ENCODE data around the gene SERP1.

Gene SERP1

DNA sequence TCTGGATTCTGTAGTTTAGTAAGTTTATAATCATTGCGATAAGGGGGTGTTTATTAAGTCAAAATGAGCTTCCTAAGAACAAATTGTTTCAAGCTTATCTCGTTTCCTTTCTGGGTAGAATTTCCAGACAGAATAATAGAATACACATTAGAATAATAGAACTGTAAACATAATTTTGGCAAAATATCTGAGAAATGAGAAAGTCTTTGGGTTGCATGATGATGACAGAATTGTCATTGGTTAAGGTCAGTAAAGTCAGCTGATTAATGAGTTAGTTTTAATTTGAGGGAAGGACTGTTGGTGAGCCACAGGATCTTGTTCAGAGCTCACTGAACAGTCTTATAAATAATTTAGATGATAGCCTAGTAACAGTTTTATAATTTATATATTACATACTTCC lies 10.5 kb upstream of the SERP1 start:
- Histone ChIP-seq H3K36me3 (ENCODE audit: control insufficient read depth, low read depth, low read length) (peaks cover 32% of the 10 kb centered on the region), H3K4me1 (ENCODE audit: control insufficient read depth, low read depth, low read length) (no peaks in the 10 kb centered on the region)

DNA sequence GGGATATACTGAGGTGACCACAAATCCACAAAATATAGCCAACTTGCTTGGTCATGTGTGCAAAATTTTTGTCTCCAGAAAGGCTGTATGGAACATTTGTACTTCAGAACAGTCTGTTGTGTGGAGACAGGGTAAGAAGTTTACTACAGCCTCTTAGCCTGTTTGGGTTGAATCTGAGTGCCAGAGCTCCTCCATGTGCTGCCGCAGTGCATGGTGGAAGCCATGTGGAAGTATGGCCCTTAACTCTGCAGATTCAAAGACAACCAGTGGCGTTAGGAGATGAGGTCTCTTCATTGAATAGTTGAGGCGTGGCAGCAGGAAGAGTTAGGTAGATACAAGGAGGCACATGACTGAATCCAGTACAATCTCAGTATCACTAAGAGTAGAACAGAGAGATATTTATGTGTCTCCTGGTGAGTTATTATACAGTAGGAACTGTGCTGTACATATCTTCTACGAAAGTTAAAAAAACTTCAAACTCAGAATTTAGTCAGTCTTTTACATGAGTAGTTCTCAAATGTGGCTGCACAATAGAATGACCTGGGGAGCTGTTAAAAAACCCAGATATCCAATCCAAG lies 9.7 kb upstream of the SERP1 start:
- peaks cover 32% of the 10 kb centered on the region for H3K36me3 ChIP-seq (ENCODE audit: control insufficient read depth, low read depth, low read length)
- H3K9me3 ChIP-seq (ENCODE audit: control insufficient read depth, low read depth, low read length) = no peaks in the 10 kb centered on the region
- H3K4me1 ChIP-seq (ENCODE audit: control insufficient read depth, low read depth, low read length) = no peaks in the 10 kb centered on the region
- no peaks in the 10 kb centered on the region for H3K27me3 ChIP-seq (ENCODE audit: control insufficient read depth, insufficient read depth, low read length)
- no peak overlapping the region for H3K9ac ChIP-seq (ENCODE audit: low read length)
- H3K27ac ChIP-seq (ENCODE audit: low read length) = no peak overlapping the region
- no peak overlapping the region for H3K4me3 ChIP-seq (ENCODE audit: low read length)

More for the DNA sequence above, 10.5 kb upstream of the SERP1 start:
- H3K4me3 ChIP-seq (ENCODE audit: low read length) = no peak overlapping the region
- H3K9me3 ChIP-seq (ENCODE audit: control insufficient read depth, low read depth, low read length) = no peaks in the 10 kb centered on the region
- no peak overlapping the region for H3K9ac ChIP-seq (ENCODE audit: low read length)
- no peak overlapping the region for H3K27ac ChIP-seq (ENCODE audit: low read length)
- no peaks in the 10 kb centered on the region for H3K27me3 ChIP-seq (ENCODE audit: control insufficient read depth, insufficient read depth, low read length)

DNA sequence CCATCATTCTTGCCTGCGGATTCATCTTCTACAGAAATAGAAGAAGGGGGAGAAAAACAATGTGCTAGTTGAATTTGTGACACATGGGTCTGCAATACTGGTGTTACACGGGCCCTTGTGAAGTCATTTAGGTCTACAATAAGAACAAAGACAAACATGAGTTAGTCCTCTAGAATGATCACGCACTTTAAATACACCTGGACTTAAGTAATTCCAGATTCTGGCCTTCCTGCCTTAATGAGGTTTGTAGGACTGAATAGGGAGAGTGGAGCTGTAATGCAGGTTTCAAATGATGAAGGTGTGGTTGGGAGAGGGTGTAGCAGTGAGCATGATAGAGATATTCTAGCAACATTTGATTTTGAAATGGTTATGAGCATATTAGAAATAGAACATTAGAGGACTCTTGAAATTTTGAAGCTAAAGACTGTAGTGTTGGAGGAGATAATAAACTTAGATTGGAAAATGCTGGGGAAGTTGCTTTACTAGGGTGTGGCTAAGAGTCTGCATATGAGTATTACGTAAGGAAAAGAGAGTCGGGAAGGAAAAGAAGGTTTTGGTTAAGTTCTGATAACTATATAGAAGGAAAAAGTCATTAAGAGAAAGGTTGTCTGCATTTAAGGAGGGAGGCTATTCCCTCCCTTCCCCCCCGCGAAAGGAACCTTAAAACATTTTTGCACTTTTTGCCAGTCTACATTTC lies 897 bp upstream of the SERP1 start:
- Histone ChIP-seq H3K9ac (ENCODE audit: low read length) (peak overlapping the region; percentile 80), H3K27me3 (ENCODE audit: control insufficient read depth, insufficient read depth, low read length) (no peaks in the 10 kb centered on the region), H3K36me3 (ENCODE audit: control insufficient read depth, low read depth, low read length) (peaks cover 22% of the 10 kb centered on the region), H3K4me3 (ENCODE audit: low read length) (peak overlapping the region; percentile 92), H3K4me1 (ENCODE audit: control insufficient read depth, low read depth, low read length) (peaks cover 7% of the 10 kb centered on the region), H3K9me3 (ENCODE audit: control insufficient read depth, low read depth, low read length) (no peaks in the 10 kb centered on the region), H3K27ac (ENCODE audit: low read length) (peak overlapping the region; percentile 60)

DNA sequence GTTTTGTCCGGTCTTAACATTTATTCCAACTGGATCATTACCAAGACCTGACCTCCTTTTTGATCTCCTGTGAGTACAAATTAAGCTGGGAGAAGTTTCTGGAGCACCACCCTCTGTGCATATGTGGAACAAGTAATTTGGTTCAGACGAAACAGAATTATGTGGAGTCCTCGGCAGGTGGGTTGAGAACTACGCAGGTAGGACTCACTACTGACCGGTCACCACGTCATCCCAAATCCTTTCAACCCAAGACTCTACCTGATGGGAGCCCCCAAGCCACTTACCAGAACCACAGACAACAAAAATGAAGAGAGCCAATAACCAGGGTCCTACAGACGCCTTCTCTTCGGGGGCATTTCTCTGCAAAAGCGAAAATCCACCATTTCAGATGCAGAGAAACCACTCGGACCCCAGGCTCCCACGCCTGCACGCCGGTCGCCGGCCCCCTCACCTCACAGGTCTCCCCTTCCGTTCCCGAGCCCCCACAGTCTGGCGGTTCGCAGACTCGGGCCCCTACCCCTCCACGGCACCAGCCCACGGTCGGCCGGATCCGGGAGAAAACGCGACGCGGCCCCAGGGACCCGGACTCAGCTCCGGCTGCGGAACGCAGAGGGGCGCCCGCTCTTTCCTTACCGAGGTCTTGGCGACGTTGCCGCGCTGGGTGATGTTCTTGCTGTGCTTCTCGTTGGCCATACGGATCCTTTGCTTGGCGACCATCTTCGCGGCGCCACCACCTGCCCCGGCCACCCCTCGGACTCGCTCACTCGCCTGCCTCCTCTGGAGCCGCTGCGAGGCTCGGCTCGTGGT lies 674 bp downstream of the SERP1 start:
- Histone ChIP-seq H3K4me1 (ENCODE audit: control insufficient read depth, low read depth, low read length) (peaks cover 7% of the 10 kb centered on the region), H3K9ac (ENCODE audit: low read length) (peak overlapping the region; percentile 80), H3K4me3 (ENCODE audit: low read length) (peak overlapping the region; percentile 92), H3K9me3 (ENCODE audit: control insufficient read depth, low read depth, low read length) (no peaks in the 10 kb centered on the region), H3K27me3 (ENCODE audit: control insufficient read depth, insufficient read depth, low read length) (no peaks in the 10 kb centered on the region), H3K36me3 (ENCODE audit: control insufficient read depth, low read depth, low read length) (peaks cover 25% of the 10 kb centered on the region), H3K27ac (ENCODE audit: low read length) (peak overlapping the region; percentile 70)

DNA sequence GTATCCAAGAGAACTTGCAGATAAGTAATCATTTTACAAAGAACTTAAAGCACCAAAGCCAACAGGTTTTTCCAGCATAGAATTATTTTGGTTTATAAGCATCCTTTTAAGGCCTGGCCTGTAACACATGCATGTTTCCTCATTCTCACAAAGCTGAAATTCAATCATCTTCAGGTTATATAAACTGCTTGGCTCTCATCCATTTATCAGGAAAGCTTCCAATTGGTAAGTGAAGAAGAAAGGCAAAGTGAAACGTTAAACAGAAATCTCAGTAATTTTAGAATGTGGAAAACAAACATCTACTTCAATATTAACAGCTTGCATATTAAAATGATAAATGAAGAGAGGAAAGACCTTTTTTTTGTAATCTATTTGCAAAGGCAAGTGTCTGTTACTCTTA lies 1.6 kb downstream of the SERP1 start:
- Histone ChIP-seq H3K27ac (ENCODE audit: low read length) (no peak overlapping the region), H3K9ac (ENCODE audit: low read length) (peak overlapping the region; percentile 80), H3K4me1 (ENCODE audit: control insufficient read depth, low read depth, low read length) (peaks cover 7% of the 10 kb centered on the region)

DNA sequence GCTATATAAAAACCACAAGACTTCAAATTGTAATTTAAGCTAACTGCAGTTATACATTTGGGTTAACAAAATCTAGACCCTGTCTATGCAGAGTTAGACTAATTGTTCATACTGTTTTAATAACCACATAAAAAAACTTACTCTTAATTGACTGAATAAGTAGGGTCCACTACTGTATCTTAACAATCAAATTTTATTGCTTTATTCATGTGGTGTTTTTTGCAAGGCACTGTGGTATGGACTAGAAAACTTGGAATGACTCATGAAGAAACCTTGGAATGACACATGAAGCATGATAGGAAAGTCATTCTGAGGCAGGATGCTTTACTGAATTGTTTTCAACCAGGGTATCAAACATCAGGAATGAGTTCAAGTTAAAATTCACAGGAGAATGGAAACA lies 2.3 kb downstream of the SERP1 start:
- H3K4me1 ChIP-seq (ENCODE audit: control insufficient read depth, low read depth, low read length) = peaks cover 7% of the 10 kb centered on the region
- H3K36me3 ChIP-seq (ENCODE audit: control insufficient read depth, low read depth, low read length) = peaks cover 25% of the 10 kb centered on the region
- H3K9me3 ChIP-seq (ENCODE audit: control insufficient read depth, low read depth, low read length) = no peaks in the 10 kb centered on the region
- H3K9ac ChIP-seq (ENCODE audit: low read length) = no peak overlapping the region
- no peaks in the 10 kb centered on the region for H3K27me3 ChIP-seq (ENCODE audit: control insufficient read depth, insufficient read depth, low read length)
- no peak overlapping the region for H3K27ac ChIP-seq (ENCODE audit: low read length)
- H3K4me3 ChIP-seq (ENCODE audit: low read length) = peak overlapping the region; percentile 92

More for the DNA sequence above, 1.6 kb downstream of the SERP1 start:
- peaks cover 25% of the 10 kb centered on the region for H3K36me3 ChIP-seq (ENCODE audit: control insufficient read depth, low read depth, low read length)
- H3K4me3 ChIP-seq (ENCODE audit: low read length) = peak overlapping the region; percentile 92
- no peaks in the 10 kb centered on the region for H3K9me3 ChIP-seq (ENCODE audit: control insufficient read depth, low read depth, low read length)
- no peaks in the 10 kb centered on the region for H3K27me3 ChIP-seq (ENCODE audit: control insufficient read depth, insufficient read depth, low read length)

DNA sequence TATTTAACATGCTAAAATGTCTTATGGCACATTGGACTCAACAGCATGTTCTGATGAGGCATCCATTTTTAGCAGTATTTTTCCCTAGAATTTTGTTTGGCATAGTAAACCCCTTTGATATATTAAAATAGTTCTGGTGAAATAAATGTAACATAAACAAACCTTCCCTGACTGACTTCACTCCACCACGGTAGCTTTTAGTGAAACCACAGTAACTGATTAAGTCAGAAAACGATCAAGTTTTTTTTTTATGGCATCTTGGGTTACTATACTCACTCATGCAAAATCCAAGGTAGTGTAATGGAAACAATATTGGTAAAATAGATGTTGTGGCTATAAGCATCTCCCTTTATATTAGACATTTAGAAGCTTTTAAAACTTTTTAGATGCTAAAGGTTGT lies 2.8 kb downstream of the SERP1 start:
- H3K9me3 ChIP-seq (ENCODE audit: control insufficient read depth, low read depth, low read length) = no peaks in the 10 kb centered on the region
- H3K36me3 ChIP-seq (ENCODE audit: control insufficient read depth, low read depth, low read length) = peaks cover 25% of the 10 kb centered on the region
- no peak overlapping the region for H3K9ac ChIP-seq (ENCODE audit: low read length)
- no peaks in the 10 kb centered on the region for H3K27me3 ChIP-seq (ENCODE audit: control insufficient read depth, insufficient read depth, low read length)
- H3K27ac ChIP-seq (ENCODE audit: low read length) = no peak overlapping the region
- no peak overlapping the region for H3K4me3 ChIP-seq (ENCODE audit: low read length)
- H3K4me1 ChIP-seq (ENCODE audit: control insufficient read depth, low read depth, low read length) = peaks cover 7% of the 10 kb centered on the region

DNA sequence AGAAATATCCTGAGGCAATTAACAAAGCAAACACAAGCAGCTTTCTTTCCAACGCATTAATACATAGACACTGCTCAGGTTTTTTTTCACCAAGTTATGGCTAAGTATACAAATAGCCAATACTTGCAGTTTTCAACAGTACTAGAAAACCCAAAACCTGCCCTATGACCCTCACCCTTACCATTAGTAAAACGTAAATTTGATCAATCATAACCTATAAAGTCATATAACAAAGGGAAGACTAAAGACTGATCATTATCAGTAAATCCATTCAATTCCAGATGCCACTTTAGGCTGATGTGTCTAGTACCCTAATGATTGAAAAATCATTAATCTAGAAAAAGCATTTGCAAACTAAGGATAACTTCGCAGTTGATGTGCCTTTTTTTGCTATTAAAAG lies 3.2 kb downstream of the SERP1 start:
- no peaks in the 10 kb centered on the region for H3K9me3 ChIP-seq (ENCODE audit: control insufficient read depth, low read depth, low read length)
- H3K4me1 ChIP-seq (ENCODE audit: control insufficient read depth, low read depth, low read length) = peaks cover 7% of the 10 kb centered on the region
- H3K36me3 ChIP-seq (ENCODE audit: control insufficient read depth, low read depth, low read length) = peaks cover 25% of the 10 kb centered on the region
- H3K4me3 ChIP-seq (ENCODE audit: low read length) = no peak overlapping the region
- no peak overlapping the region for H3K9ac ChIP-seq (ENCODE audit: low read length)
- H3K27me3 ChIP-seq (ENCODE audit: control insufficient read depth, insufficient read depth, low read length) = no peaks in the 10 kb centered on the region
- no peak overlapping the region for H3K27ac ChIP-seq (ENCODE audit: low read length)

DNA sequence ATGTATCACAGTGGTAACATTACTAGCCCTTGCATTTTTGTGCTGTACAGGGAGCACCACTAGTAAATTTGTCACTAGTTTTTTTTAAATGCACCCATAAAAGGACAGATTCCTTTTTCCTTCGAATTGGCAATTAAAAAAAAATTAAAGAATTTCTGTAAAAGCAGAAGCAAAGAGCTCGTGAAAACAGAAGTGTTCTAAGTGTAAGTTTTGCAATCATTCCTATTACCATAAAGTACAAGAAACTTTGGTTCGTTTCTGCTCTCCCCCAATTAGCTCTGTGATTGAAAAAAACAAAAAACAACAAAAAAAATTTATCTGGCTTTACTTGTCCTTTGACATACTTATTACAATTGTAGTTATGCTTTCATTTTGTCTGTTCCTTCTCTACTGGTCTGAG lies 5.3 kb downstream of the SERP1 start:
- Histone ChIP-seq H3K4me1 (ENCODE audit: control insufficient read depth, low read depth, low read length) (peaks cover 7% of the 10 kb centered on the region), H3K27ac (ENCODE audit: low read length) (no peak overlapping the region), H3K27me3 (ENCODE audit: control insufficient read depth, insufficient read depth, low read length) (no peaks in the 10 kb centered on the region), H3K9ac (ENCODE audit: low read length) (no peak overlapping the region), H3K36me3 (ENCODE audit: control insufficient read depth, low read depth, low read length) (peaks cover 25% of the 10 kb centered on the region), H3K9me3 (ENCODE audit: control insufficient read depth, low read depth, low read length) (no peaks in the 10 kb centered on the region), H3K4me3 (ENCODE audit: low read length) (no peak overlapping the region)

DNA sequence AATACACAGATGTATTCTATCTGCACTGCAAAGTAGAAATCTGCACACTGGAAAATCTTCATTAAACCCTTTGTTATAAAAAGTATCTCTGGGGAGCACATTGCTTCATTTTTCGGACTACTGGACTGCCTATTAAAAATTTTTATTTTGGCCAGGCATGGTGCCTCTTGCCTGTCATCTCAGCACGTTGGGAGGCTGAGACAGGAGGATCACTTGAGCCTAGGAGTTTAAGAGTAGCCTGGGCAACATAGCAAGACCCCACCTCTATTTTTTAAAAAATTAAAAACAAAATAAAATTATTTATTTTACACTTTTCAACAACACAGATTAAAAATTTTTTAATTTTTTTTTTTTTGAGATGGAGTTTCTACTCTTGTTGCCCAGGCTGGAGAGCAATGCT lies 6.0 kb downstream of the SERP1 start:
- Histone ChIP-seq H3K4me3 (ENCODE audit: low read length) (no peak overlapping the region), H3K27ac (ENCODE audit: low read length) (no peak overlapping the region), H3K27me3 (ENCODE audit: control insufficient read depth, insufficient read depth, low read length) (no peaks in the 10 kb centered on the region), H3K36me3 (ENCODE audit: control insufficient read depth, low read depth, low read length) (peaks cover 25% of the 10 kb centered on the region), H3K9ac (ENCODE audit: low read length) (no peak overlapping the region), H3K9me3 (ENCODE audit: control insufficient read depth, low read depth, low read length) (no peaks in the 10 kb centered on the region), H3K4me1 (ENCODE audit: control insufficient read depth, low read depth, low read length) (peaks cover 7% of the 10 kb centered on the region)

DNA sequence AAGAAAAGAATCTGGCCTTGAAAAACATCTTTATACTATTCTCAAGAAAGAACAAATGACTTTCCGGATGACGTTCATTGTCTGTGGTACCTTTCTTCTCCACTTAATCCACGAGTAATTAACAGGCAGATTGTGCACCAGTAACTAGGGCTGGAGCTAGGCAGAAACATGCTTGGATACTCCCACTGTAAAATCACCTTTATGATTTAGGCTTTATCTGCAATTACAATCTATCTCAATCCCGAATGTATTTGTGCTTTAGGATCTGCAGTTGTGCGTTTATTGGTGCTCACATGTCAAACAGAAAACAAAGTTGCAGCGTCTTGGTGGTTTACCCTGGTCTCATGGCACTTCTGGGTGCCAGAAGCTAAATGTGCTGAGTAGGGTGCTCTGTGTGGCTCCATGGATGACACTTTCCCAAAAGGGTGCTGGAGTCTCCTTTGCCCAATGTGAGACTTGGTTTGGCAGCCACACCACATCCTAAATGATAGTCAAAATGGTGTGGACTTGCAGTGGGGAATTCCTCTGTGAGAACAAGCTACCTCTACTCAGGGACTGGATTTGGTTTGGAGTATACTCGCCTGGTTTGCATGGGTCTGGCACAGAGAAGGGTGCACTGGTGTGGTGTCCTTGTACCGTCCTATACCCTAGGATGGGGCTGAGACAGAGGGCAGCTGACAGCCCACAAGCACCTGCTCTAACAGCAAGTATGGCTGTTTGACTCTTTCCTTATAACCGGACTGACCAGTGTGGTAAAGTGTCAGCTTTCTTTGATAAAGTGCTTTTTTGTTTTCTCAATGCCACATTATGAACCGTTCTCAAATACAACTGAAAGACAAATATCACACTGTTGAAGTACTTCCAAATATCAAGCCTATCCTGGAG lies 7.7 kb downstream of the SERP1 start:
- Histone ChIP-seq H3K9ac (ENCODE audit: low read length) (no peak overlapping the region), H3K27me3 (ENCODE audit: control insufficient read depth, insufficient read depth, low read length) (no peaks in the 10 kb centered on the region), H3K9me3 (ENCODE audit: control insufficient read depth, low read depth, low read length) (no peaks in the 10 kb centered on the region), H3K27ac (ENCODE audit: low read length) (no peak overlapping the region), H3K4me3 (ENCODE audit: low read length) (no peak overlapping the region), H3K36me3 (ENCODE audit: control insufficient read depth, low read depth, low read length) (peaks cover 17% of the 10 kb centered on the region), H3K4me1 (ENCODE audit: control insufficient read depth, low read depth, low read length) (no peaks in the 10 kb centered on the region)

Data from iPS-18a (cell line).